HL-60 (cell line): ENCODE data around the gene SPTSSA.

Experiments used
- DNase-seq, 2 experiments: peaks; one replicate each; pipeline ENCODE4 v3.0.0-alpha.2; 2010 to 2020; ENCODE audit warnings: low read depth in 1 of 2, low spot score in 1 of 2
- H3K27ac ChIP-seq: fragments of 250-450 bp; sonication (Bioruptor Pico); replicated peaks from 2 replicates; pipeline ENCODE4 v1.5.1; 2020; ENCODE audit warnings: mild to moderate bottlenecking, moderate library complexity
- H3K27me3 ChIP-seq: fragments of 250-450 bp; sonication (Bioruptor Pico); 2 replicates; pipeline ENCODE4 v1.5.1; 2021; ENCODE audit warnings: mild to moderate bottlenecking, moderate library complexity; ENCODE audit not compliant: insufficient read depth, poor library complexity, severe bottlenecking
- H3K4me3 ChIP-seq: replicated peaks from 2 replicates; pipeline ENCODE4 v1.5.1; 2011; ENCODE audit warnings: mild to moderate bottlenecking, control low read depth, low read length; ENCODE audit not compliant: insufficient read depth
- CTCF ChIP-seq: IDR thresholded peaks from one replicate; pipeline ENCODE4 v1.5.1; 2011; ENCODE audit warnings: low read length, control low read depth, inconsistent platforms; ENCODE audit not compliant: insufficient read depth
- GABPA ChIP-seq: IDR thresholded peaks from 2 replicates; pipeline ENCODE4 v1.6.1; 2012; ENCODE audit warnings: low read depth
- POLR2AphosphoS5 ChIP-seq: IDR thresholded peaks from 2 replicates; pipeline ENCODE4 v1.6.1; 2012; ENCODE audit warnings: low read depth
- SPI1 ChIP-seq: IDR thresholded peaks from 2 replicates; pipeline ENCODE4 v1.6.1; 2012; ENCODE audit warnings: low read depth, mild to moderate bottlenecking, borderline replicate concordance
- TF ChIP-seq, protein P1 (sequence below): IDR thresholded peaks from 2 replicates; pipeline ENCODE4 v1.6.1; 2012; ENCODE audit warnings: low read depth; ENCODE audit not compliant: insufficient replicate concordance

Gene SPTSSA

DNA sequence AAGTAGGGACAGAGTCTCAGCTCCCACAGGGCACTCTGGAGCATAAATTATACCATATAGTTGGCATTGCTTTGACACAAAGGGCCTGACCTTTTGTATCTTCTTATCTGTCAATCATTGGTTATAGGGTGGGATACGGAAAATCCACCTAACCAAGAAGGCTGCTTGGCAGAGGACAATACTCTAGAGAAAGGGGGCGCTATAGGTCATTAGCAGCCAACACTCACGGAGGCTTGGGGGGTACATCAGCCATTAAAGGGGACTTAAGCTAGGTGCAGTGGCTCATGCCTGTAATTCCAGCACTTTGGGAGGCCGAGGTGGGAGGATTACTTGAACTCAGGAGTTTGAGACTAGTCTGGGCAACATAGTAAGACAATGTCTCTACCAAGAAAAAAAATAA lies 22.9 kb downstream of the SPTSSA start:
- Histone ChIP-seq H3K27me3 (no peaks in the 10 kb centered on the region), H3K27ac (no peak overlapping the region), H3K4me3 (no peak overlapping the region)
- DNase-seq, result no peak
- TF ChIP-seq, protein P1, sequence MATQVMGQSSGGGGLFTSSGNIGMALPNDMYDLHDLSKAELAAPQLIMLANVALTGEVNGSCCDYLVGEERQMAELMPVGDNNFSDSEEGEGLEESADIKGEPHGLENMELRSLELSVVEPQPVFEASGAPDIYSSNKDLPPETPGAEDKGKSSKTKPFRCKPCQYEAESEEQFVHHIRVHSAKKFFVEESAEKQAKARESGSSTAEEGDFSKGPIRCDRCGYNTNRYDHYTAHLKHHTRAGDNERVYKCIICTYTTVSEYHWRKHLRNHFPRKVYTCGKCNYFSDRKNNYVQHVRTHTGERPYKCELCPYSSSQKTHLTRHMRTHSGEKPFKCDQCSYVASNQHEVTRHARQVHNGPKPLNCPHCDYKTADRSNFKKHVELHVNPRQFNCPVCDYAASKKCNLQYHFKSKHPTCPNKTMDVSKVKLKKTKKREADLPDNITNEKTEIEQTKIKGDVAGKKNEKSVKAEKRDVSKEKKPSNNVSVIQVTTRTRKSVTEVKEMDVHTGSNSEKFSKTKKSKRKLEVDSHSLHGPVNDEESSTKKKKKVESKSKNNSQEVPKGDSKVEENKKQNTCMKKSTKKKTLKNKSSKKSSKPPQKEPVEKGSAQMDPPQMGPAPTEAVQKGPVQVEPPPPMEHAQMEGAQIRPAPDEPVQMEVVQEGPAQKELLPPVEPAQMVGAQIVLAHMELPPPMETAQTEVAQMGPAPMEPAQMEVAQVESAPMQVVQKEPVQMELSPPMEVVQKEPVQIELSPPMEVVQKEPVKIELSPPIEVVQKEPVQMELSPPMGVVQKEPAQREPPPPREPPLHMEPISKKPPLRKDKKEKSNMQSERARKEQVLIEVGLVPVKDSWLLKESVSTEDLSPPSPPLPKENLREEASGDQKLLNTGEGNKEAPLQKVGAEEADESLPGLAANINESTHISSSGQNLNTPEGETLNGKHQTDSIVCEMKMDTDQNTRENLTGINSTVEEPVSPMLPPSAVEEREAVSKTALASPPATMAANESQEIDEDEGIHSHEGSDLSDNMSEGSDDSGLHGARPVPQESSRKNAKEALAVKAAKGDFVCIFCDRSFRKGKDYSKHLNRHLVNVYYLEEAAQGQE, result no peak
- no peak for TF ChIP-seq CTCF
- TF ChIP-seq GABPA, result no peak
- no peak for TF ChIP-seq SPI1
- no peak for TF ChIP-seq POLR2AphosphoS5

GRCh38 chr14:34438438-34438837 lies 23.6 kb downstream of the SPTSSA start:
- DNase-seq, result no peak
- no peak overlapping the region for H3K27ac ChIP-seq
- no peak overlapping the region for H3K4me3 ChIP-seq
- no peaks in the 10 kb centered on the region for H3K27me3 ChIP-seq
- TF ChIP-seq SPI1, result no peak
- no peak for TF ChIP-seq GABPA
- TF ChIP-seq, protein P1, result no peak
- no peak for TF ChIP-seq CTCF
- TF ChIP-seq POLR2AphosphoS5, result no peak

GRCh38 chr14:34437729-34438080 lies 24.3 kb downstream of the SPTSSA start:
- DNase-seq, result no peak
- H3K27me3 ChIP-seq, result no peaks in the 10 kb centered on the region
- TF ChIP-seq, protein P1, result no peak
- TF ChIP-seq CTCF, result no peak
- no peak for TF ChIP-seq GABPA
- no peak for TF ChIP-seq SPI1
- TF ChIP-seq POLR2AphosphoS5, result no peak
- no peak overlapping the region for H3K4me3 ChIP-seq
- H3K27ac ChIP-seq, result no peak overlapping the region
